ENCODE measurements around the gene ECM2. TPM values are rescaled to one million over a fixed set of nuclear protein-coding genes. Genes with fewer than 3 reads are reported as not detected.

ECM2 gene
- total RNA-seq, 4 donors from 2014 or later: 4.9 to 15.2 (median 12.6) TPM

- no peak for DNase-seq
- Histone ChIP-seq H3K27ac (no peak overlapping the region), H3K9me3 (no peaks in the 10 kb centered on the region), H3K4me1 (no peaks in the 10 kb centered on the region), H3K36me3 (no peaks in the 10 kb centered on the region), H3K4me3 (replicated peaks in 1 of 3) (no peak overlapping the region), H3K27me3 (no peaks in the 10 kb centered on the region)
- TF ChIP-seq CTCF (IDR thresholded peaks at IDR 0.05) (no peak), POLR2A (IDR thresholded peaks at IDR 0.05) (no peak)
- intact Hi-C loops (cut with DNase I): no loop called here
- 93 to 98% methylated on average over 2 of the region's 2 CpGs for WGBS, 2 donors
Observed at GRCh38 chr9:92494856-92495255, 40.9 kb downstream of the ECM2 start.

- no peaks in the 10 kb centered on the region for H3K4me1 ChIP-seq
- 86 to 88% methylated on average over 9 of the region's 9 CpGs for WGBS, 2 donors
- no peaks in the 10 kb centered on the region for H3K9me3 ChIP-seq
- H3K27ac ChIP-seq: no peak overlapping the region
- no peak overlapping the region for H3K4me3 ChIP-seq (replicated peaks in 1 of 3)
- no peak for DNase-seq
- no peaks in the 10 kb centered on the region for H3K36me3 ChIP-seq
- TF ChIP-seq CTCF (IDR thresholded peaks at IDR 0.05): no peak
- H3K27me3 ChIP-seq: no peaks in the 10 kb centered on the region
- intact Hi-C loops (cut with DNase I): no loop called here
Observed at GRCh38 chr9:92493749-92494387, 41.9 kb downstream of the ECM2 start.

GRCh38 chr9:92492781-92493401 is 42.9 kb downstream of the ECM2 start:
- Histone ChIP-seq H3K9me3 (no peaks in the 10 kb centered on the region), H3K4me3 (replicated peaks in 1 of 3) (no peak overlapping the region), H3K27ac (no peak overlapping the region), H3K4me1 (no peaks in the 10 kb centered on the region), H3K36me3 (no peaks in the 10 kb centered on the region), H3K27me3 (no peaks in the 10 kb centered on the region)
- no peak for TF ChIP-seq CTCF (IDR thresholded peaks at IDR 0.05)
- TF ChIP-seq POLR2A (IDR thresholded peaks at IDR 0.05): no peak
- intact Hi-C loops (cut with DNase I): no loop called here
- WGBS, 2 donors: 49 to 52% methylated on average over 3 of the region's 3 CpGs
- no peak for DNase-seq

DNA sequence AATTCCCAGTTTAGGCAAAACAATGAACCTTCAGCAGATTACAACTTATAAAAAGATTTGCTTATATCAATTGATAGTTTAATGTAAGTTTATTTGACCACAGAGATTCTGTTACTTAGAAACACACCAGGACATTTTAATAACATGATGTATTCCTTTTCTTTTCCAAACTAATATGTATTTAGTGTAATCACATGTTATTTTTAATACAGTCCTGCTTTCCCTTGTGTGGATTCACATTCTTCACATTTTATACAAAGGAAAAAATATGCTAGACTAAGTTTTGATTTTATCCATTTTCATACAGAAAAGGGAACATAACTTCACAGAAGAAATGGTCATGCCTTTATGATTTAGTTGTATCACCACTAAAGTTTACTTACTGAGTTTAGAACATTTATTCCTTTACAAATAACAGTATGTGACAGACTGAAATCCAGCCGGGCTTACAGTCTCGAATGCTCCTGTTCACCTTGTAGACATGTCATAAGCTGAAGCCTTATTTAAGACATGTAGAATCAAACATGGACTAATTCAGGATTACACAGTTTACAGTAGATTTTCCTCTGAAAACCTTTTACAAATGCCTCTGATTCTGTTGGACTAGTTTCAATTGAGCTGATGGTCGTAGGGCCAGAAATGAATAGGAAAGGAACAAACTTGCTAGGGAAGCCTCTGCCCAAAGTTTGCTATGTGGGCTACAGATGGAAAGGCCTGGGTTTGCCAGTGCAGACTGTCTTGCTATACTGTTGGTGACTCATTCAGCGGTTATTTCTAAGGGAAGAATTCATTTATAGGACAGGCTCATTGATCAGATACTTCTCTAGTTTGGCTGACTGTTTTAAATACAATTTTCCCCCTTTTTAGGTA is 46.9 kb downstream of the ECM2 start:
- Histone ChIP-seq H3K4me3 (replicated peaks in 1 of 3) (no peak overlapping the region), H3K36me3 (no peaks in the 10 kb centered on the region), H3K27me3 (no peaks in the 10 kb centered on the region), H3K27ac (no peak overlapping the region), H3K4me1 (no peaks in the 10 kb centered on the region), H3K9me3 (no peaks in the 10 kb centered on the region)
- intact Hi-C loops (cut with DNase I): no loop called here
- TF ChIP-seq CTCF (IDR thresholded peaks at IDR 0.05): no peak
- no peak for TF ChIP-seq POLR2A (IDR thresholded peaks at IDR 0.05)
- WGBS, 2 donors: 79 to 84% methylated on average over 4 of the region's 4 CpGs
- DNase-seq: no peak

DNA sequence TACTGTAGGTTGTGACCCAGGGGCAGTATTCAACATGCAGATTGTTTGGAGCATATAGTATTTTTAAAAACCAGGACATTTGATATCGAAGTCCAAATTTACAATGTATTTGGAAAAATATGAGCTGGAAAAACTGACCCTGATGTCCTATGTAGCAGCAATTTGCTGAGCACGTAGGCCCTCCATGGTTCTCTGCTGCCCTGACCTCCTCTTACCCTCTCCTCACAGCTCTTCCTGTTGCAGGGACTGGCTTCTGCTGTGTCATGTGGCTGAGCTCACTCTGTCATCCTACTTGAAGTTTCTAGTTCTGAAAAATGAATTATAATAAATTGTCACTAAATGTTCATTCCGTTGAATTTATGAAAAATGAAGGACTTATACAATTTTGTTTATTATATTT is 49.4 kb downstream of the ECM2 start:
- WGBS, 2 donors: 77 to 81% methylated on average over 3 of the region's 3 CpGs
- no peak for TF ChIP-seq POLR2A (IDR thresholded peaks at IDR 0.05)
- TF ChIP-seq CTCF (IDR thresholded peaks at IDR 0.05): no peak
- no peaks in the 10 kb centered on the region for H3K36me3 ChIP-seq
- no peak for DNase-seq
- H3K27me3 ChIP-seq: no peaks in the 10 kb centered on the region
- H3K27ac ChIP-seq: no peak overlapping the region
- H3K4me1 ChIP-seq: no peaks in the 10 kb centered on the region
- no peak overlapping the region for H3K4me3 ChIP-seq (replicated peaks in 1 of 3)
- no peaks in the 10 kb centered on the region for H3K9me3 ChIP-seq
- intact Hi-C loops (cut with DNase I): no loop called here

Data from thyroid gland (tissue), 4 donors.